Measurements from ENCODE around the gene TAP1.

DNA sequence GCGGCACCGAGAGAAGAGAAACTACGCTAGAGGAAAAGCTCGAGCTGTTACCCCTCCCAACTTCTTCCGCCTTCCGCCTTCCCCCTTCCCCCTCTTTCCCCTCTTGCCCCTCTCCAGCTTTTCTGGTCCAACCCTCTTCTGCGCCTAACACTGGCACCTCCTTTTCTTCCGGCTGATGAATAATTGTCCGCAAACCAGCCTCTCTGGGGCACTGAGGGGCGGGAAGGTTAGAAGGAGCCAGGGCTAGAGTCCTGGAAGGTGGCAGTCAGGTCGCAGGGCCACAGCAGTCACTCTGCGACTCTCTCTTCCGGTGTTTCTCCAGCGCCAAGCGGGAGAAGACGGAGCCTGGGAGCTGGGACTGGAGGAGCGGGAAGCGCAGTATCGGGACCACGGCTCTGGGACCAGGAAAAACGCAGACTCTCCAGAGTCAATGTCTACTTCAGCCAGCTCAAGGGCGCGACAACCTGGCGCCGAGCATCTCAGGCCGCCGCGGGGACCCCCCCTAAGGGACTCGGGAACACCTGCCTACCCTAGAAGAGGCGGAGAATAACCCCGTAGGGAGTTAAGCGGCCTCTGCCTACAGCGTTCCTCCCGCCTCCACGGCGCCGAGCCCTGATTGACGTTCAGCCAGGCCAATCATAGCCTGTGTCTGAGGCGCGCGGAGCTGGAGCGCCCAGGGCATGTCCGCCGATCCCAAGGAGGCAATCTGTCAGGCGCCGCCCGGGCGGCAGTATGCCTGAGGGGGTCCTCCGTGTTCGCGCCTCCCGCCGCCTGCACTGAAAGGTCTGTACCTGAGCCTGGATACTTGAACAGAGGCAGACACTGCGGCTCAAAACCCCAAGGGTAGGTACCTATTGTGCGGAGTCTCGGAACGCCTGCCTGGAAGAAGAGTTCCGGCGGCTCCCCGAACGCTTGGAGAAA is 40.8 kb upstream of the TAP1 start:
- TF ChIP-seq CTCF (IDR thresholded peaks at IDR 0.05; ENCODE audit: insufficient read depth, low read length, poor library complexity, severe bottlenecking) (no peak), EZH2phosphoT487 (conservative IDR thresholded peaks at IDR 0.05; ENCODE audit: low read length) (no peak)

All from SU-DHL-6 (cell line).